ENCODE results near the gene IL25.

DNA sequence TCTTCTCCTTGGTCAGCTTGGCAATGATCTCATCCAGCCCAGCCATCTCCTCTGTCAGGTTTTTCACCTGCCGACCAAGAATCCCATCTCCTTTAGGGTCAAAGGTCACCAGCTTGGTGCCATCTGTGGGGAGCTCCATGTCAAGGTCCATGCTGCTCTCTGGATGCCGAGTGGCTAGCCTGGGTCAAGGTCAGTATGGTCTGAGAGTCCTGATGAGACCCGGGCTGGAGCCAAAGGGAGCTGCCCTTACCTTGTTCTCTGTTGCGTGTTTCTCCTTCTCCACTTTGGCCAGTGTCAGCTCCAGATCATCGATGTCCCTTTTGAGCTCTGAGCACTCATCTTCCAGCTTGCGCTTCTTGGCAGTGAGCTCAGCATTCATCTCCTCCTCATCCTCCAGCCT is 51.0 kb downstream of the IL25 start:
- no peak for TF ChIP-seq MYC (IDR thresholded peaks at IDR 0.05; ENCODE audit: borderline replicate concordance, low read length)
- TF ChIP-seq ZNF302 (CRISPR knock-in tag; IDR thresholded peaks at IDR 0.05): no peak
- TF ChIP-seq, protein P1, sequence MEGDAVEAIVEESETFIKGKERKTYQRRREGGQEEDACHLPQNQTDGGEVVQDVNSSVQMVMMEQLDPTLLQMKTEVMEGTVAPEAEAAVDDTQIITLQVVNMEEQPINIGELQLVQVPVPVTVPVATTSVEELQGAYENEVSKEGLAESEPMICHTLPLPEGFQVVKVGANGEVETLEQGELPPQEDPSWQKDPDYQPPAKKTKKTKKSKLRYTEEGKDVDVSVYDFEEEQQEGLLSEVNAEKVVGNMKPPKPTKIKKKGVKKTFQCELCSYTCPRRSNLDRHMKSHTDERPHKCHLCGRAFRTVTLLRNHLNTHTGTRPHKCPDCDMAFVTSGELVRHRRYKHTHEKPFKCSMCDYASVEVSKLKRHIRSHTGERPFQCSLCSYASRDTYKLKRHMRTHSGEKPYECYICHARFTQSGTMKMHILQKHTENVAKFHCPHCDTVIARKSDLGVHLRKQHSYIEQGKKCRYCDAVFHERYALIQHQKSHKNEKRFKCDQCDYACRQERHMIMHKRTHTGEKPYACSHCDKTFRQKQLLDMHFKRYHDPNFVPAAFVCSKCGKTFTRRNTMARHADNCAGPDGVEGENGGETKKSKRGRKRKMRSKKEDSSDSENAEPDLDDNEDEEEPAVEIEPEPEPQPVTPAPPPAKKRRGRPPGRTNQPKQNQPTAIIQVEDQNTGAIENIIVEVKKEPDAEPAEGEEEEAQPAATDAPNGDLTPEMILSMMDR (IDR thresholded peaks at IDR 0.05): no peak

All from A549 (cell line).